Neural progenitor cell (in vitro differentiated cells): Measurements from ENCODE around the gene FAM193A. TPM values are rescaled to one million over a fixed set of nuclear protein-coding genes. Genes with fewer than 3 reads are reported as not detected.

Experiments used
- DNase-seq: peaks from one replicate; pipeline ENCODE4 v3.0.0-alpha.2; 2016; ENCODE audit warnings: low spot score
- H2AFZ ChIP-seq: fragments of 200-600 bp; sonication (generic); replicated peaks from 2 replicates; pipeline ENCODE4 v1.6.1; 2016; ENCODE audit warnings: antibody characterized with exemption
- H3F3A ChIP-seq: fragments of 200-600 bp; sonication (generic); 2 replicates; pipeline ENCODE4 v1.6.1; 2016; ENCODE audit warnings: antibody characterized with exemption, low read depth
- H3K27ac ChIP-seq: fragments of 200-600 bp; sonication (generic); 2 replicates; pipeline ENCODE4 v1.5.1; 2016; ENCODE audit warnings: mild to moderate bottlenecking
- H3K27me3 ChIP-seq: fragments of 200-600 bp; sonication (generic); 2 replicates; pipeline ENCODE4 v1.6.1; 2016; ENCODE audit warnings: mild to moderate bottlenecking, moderate library complexity
- H3K36me3 ChIP-seq: fragments of 200-600 bp; sonication (generic); 2 replicates; pipeline ENCODE4 v1.5.1; 2016
- H3K4me1 ChIP-seq: fragments of 200-600 bp; sonication (generic); 2 replicates; pipeline ENCODE4 v1.6.1; 2016; ENCODE audit warnings: mixed run types
- H3K4me2 ChIP-seq: fragments of 200-600 bp; sonication (generic); 2 replicates; pipeline ENCODE4 v1.6.1; 2016
- H3K4me3 ChIP-seq: fragments of 200-600 bp; sonication (generic); 2 replicates; pipeline ENCODE4 v1.5.1; 2016
- H3K79me2 ChIP-seq: fragments of 200-600 bp; sonication (generic); 2 replicates; pipeline ENCODE4 v1.6.1; 2016; ENCODE audit warnings: low read depth
- H3K9ac ChIP-seq: fragments of 200-600 bp; sonication (generic); 2 replicates; pipeline ENCODE4 v1.6.1; 2016
- H3K9me3 ChIP-seq: fragments of 200-600 bp; sonication (generic); 2 replicates; pipeline ENCODE4 v1.5.1; 2016; ENCODE audit warnings: low read depth
- H4K20me1 ChIP-seq: fragments of 200-600 bp; sonication (generic); 2 replicates; pipeline ENCODE4 v1.6.1; 2016; ENCODE audit warnings: low read depth
- H3K27ac Mint-ChIP-seq: 3 replicates; pipeline ENCODE4 v1.8.0; 2021; ENCODE audit warnings: mixed read lengths
- H3K27me3 Mint-ChIP-seq: 2 replicates; pipeline ENCODE4 v1.8.0; 2022; ENCODE audit warnings: low read depth, mild to moderate bottlenecking, inconsistent platforms, moderate library complexity, mixed read lengths; ENCODE audit not compliant: insufficient read depth
- H3K36me3 Mint-ChIP-seq: 3 replicates; pipeline ENCODE4 v1.8.0; 2021; ENCODE audit warnings: mixed read lengths
- H3K4me1 Mint-ChIP-seq: 3 replicates; pipeline ENCODE4 v1.8.0; 2021; ENCODE audit warnings: mixed read lengths
- H3K4me3 Mint-ChIP-seq: 3 replicates; pipeline ENCODE4 v1.8.0; 2021; ENCODE audit warnings: mild to moderate bottlenecking, moderate library complexity, mixed read lengths
- H3K9me3 Mint-ChIP-seq: 3 replicates; pipeline ENCODE4 v1.8.0; 2020; ENCODE audit warnings: mixed read lengths
- EZH2 ChIP-seq: fragments of 200-600 bp; sonication (generic); IDR thresholded peaks from 2 replicates; pipeline ENCODE4 v1.6.1; 2017; ENCODE audit warnings: antibody characterized with exemption, mild to moderate bottlenecking, moderate library complexity
- EZH2phosphoT487 ChIP-seq: fragments of 200-600 bp; sonication (generic); IDR thresholded peaks from 2 replicates; pipeline ENCODE4 v1.6.1; 2017; ENCODE audit warnings: antibody characterized with exemption
- total RNA-seq: library from RNA; depleted of rRNA; stranded (reverse); fragments of >200 nt; gene quantifications from 2 replicates; pipeline ENCODE4 v1.2.3, GENCODE V29; 2015; ENCODE audit warnings: low replicate concordance
- TF ChIP-seq, protein P1 (sequence below): fragments of 200-600 bp; sonication (generic); IDR thresholded peaks from 2 replicates; pipeline ENCODE4 v1.5.1; 2017; ENCODE audit warnings: antibody characterized with exemption, mild to moderate bottlenecking

Gene FAM193A, protein sequence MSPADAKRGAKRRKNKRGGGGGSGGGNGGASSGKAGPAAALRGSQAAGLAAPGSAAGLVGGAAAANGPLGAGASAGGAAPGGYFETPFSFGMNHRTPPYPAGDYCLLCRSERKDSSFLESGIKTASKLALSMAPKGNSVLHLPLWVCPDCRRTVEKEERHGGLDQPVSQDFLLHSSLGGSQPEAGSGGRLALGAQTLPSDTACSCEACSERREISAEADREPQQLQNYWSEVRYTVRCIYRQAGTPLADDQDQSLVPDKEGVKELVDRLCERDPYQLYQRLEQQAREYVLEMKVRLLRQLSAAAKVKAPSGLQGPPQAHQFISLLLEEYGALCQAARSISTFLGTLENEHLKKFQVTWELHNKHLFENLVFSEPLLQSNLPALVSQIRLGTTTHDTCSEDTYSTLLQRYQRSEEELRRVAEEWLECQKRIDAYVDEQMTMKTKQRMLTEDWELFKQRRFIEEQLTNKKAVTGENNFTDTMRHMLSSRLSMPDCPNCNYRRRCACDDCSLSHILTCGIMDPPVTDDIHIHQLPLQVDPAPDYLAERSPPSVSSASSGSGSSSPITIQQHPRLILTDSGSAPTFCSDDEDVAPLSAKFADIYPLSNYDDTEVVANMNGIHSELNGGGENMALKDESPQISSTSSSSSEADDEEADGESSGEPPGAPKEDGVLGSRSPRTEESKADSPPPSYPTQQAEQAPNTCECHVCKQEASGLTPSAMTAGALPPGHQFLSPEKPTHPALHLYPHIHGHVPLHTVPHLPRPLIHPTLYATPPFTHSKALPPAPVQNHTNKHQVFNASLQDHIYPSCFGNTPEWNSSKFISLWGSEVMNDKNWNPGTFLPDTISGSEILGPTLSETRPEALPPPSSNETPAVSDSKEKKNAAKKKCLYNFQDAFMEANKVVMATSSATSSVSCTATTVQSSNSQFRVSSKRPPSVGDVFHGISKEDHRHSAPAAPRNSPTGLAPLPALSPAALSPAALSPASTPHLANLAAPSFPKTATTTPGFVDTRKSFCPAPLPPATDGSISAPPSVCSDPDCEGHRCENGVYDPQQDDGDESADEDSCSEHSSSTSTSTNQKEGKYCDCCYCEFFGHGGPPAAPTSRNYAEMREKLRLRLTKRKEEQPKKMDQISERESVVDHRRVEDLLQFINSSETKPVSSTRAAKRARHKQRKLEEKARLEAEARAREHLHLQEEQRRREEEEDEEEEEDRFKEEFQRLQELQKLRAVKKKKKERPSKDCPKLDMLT (N-terminal part only)
- total RNA-seq, result 22.5 and 29.1 TPM in 2 replicates

DNA sequence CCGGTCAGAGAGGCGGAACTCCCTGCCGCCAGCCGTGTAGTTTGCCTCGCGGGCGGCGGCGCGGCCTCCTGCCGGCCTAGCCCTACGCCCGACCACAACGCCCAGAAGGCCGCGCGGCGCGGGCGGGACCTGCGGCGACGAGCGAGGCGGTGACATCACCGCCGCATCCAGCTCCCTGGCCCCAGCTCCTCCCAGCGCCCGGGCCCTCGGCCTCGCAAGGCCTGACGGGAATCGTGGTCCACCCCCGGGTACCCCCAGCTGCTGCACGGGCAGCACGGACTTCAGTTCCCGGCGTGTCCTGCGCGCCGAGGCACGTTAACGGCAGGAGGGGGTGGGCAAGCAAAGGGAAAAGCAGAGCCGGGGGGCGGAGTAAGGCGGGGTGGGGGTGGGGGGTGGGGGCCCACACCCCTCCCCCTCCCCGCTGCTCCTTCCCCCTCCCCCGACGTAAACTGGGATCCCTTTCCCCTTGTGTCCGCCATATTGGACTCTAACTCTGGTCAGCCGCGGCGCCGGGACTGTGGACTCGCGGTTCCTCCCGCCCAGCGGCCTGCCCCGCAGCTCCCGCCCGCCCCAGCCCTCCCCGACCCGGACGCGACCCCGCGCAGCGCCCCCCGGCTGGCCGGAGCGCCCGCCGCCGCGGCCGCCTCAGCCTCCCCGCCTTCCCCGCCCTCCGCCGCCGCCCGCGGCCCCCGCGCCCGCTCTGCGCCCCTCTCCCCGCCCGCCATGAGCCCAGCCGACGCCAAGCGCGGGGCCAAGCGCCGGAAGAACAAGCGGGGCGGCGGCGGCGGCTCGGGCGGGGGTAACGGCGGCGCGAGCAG lies at the start of gene FAM193A:
TSS of gene FAM193A (plus strand) at position 455 of the 818 bp plus-strand sequence. CDS start at position 724, 269 bp downstream.
- Histone ChIP-seq H3F3A (peaks cover 28% of the 10 kb centered on the region), H3K4me3 (peak within 1 kb of the TSS; percentile 99), H3K79me2 (peaks cover 45% of the 10 kb centered on the region), H3K27ac (peak within 1 kb of the TSS; percentile 90), H3K4me2 (peak within 1 kb of the TSS; percentile 89), H3K9ac (peak within 1 kb of the TSS; percentile 95), H3K27me3 (no peaks in the 10 kb centered on the region), H3K4me1 (peaks cover 11% of the 10 kb centered on the region), H4K20me1 (peaks cover 41% of the 10 kb centered on the region), H3K36me3 (no peaks in the 10 kb centered on the region), H3K9me3 (no peaks in the 10 kb centered on the region), H2AFZ (peak within 1 kb of the TSS; percentile 68)
- TF ChIP-seq, protein P1, sequence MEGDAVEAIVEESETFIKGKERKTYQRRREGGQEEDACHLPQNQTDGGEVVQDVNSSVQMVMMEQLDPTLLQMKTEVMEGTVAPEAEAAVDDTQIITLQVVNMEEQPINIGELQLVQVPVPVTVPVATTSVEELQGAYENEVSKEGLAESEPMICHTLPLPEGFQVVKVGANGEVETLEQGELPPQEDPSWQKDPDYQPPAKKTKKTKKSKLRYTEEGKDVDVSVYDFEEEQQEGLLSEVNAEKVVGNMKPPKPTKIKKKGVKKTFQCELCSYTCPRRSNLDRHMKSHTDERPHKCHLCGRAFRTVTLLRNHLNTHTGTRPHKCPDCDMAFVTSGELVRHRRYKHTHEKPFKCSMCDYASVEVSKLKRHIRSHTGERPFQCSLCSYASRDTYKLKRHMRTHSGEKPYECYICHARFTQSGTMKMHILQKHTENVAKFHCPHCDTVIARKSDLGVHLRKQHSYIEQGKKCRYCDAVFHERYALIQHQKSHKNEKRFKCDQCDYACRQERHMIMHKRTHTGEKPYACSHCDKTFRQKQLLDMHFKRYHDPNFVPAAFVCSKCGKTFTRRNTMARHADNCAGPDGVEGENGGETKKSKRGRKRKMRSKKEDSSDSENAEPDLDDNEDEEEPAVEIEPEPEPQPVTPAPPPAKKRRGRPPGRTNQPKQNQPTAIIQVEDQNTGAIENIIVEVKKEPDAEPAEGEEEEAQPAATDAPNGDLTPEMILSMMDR, result no peak
- peak within 1 kb of the TSS; percentile 99 for H3K27ac Mint-ChIP-seq
- H3K27me3 Mint-ChIP-seq, result peaks cover 7% of the 10 kb centered on the region
- peak within 1 kb of the TSS; percentile 97 for H3K4me3 Mint-ChIP-seq
- peaks cover 20% of the 10 kb centered on the region for H3K4me1 Mint-ChIP-seq
- H3K9me3 Mint-ChIP-seq, result no peaks in the 10 kb centered on the region
- peaks cover 4% of the 10 kb centered on the region for H3K36me3 Mint-ChIP-seq
- peak; percentile 100 for DNase-seq

DNA sequence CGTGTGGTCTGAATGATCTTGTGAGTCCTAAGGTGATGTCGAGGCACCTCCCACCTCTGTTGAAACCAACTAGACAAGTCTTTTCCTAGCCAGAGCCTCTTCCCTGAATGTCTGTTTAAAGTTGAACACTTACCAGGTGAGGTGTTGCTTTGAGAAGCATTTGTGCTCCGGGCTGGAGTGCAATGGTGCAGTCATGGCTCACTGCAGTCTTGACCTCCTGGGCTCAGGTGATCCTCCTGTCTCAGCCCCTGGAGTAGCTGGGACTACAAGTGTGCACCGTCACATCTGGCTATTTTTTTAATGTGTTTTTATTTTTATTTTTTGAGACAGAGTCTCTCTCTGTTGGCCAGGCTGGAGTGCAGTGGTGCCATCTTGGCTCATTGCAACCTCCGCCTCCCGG lies 49.5 kb upstream of the FAM193A start:
- no peak overlapping the region for H3K4me3 Mint-ChIP-seq
- H3K27me3 Mint-ChIP-seq, result peaks cover 3% of the 10 kb centered on the region
- no peak for DNase-seq
- Histone ChIP-seq H3K9ac (no peak overlapping the region), H3K4me2 (no peak overlapping the region), H3K27me3 (no peaks in the 10 kb centered on the region), H2AFZ (no peak overlapping the region), H3K27ac (no peak overlapping the region), H3K36me3 (peaks cover 9% of the 10 kb centered on the region), H4K20me1 (peaks cover 99% of the 10 kb centered on the region), H3F3A (peaks cover 5% of the 10 kb centered on the region), H3K9me3 (no peaks in the 10 kb centered on the region), H3K4me3 (no peak overlapping the region), H3K4me1 (peaks cover 16% of the 10 kb centered on the region), H3K79me2 (peaks cover 100% of the 10 kb centered on the region)
- no peaks in the 10 kb centered on the region for H3K9me3 Mint-ChIP-seq
- TF ChIP-seq, protein P1, result no peak
- TF ChIP-seq EZH2phosphoT487, result no peak
- no peak for TF ChIP-seq EZH2
- H3K4me1 Mint-ChIP-seq, result peaks cover 10% of the 10 kb centered on the region
- H3K36me3 Mint-ChIP-seq, result peaks cover 14% of the 10 kb centered on the region
- H3K27ac Mint-ChIP-seq, result no peak overlapping the region

DNA sequence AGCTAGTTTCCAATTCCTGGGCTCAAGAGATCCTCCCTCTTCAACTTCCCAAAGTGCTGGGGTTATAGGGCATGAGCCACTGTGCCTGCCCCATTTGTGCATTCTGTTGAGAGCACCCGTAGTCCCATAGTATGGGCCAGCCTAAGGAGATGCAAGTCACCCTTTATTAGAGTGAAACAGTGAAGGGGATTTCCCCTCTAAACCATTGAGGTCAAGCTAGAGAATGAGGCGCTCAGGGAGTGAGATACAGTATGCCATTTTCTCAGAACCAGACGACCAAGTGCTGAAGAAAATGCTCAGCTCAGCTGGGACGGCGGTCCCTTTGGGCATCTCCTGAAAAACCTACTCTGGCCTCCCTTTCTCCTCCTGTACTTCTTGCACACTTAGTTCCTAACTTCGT lies 48.8 kb upstream of the FAM193A start:
- no peaks in the 10 kb centered on the region for H3K9me3 Mint-ChIP-seq
- H3K9me3 ChIP-seq, result no peaks in the 10 kb centered on the region
- peaks cover 99% of the 10 kb centered on the region for H4K20me1 ChIP-seq

More for the DNA sequence above, 48.8 kb upstream of the FAM193A start:
- H3K4me3 ChIP-seq, result no peak overlapping the region
- peaks cover under 1% of the 10 kb centered on the region for H3F3A ChIP-seq
- H3K4me1 ChIP-seq, result peaks cover 11% of the 10 kb centered on the region
- H3K27ac ChIP-seq, result no peak overlapping the region
- Mint-ChIP-seq H3K36me3 (peaks cover 19% of the 10 kb centered on the region), H3K27me3 (peaks cover 3% of the 10 kb centered on the region), H3K4me1 (peaks cover 5% of the 10 kb centered on the region), H3K27ac (no peak overlapping the region), H3K4me3 (no peak overlapping the region)
- H3K27me3 ChIP-seq, result no peaks in the 10 kb centered on the region
- no peak overlapping the region for H2AFZ ChIP-seq
- no peak for DNase-seq
- peaks cover 100% of the 10 kb centered on the region for H3K79me2 ChIP-seq
- no peak overlapping the region for H3K9ac ChIP-seq
- peaks cover 9% of the 10 kb centered on the region for H3K36me3 ChIP-seq
- H3K4me2 ChIP-seq, result no peak overlapping the region
- no peak for TF ChIP-seq EZH2phosphoT487
- TF ChIP-seq, protein P1, result no peak
- no peak for TF ChIP-seq EZH2
